Hepatocyte (in vitro differentiated cells): ENCODE data around the gene MYH7. TPM values are rescaled to one million over a fixed set of nuclear protein-coding genes. Genes with fewer than 3 reads are reported as not detected.
"Not testable (repeated sequence)": the region's sequence is repeated elsewhere in the genome, so short reads cannot be mapped to it uniquely, and the experiment has no call there.

Experiments
- DNase-seq: peaks from one replicate; pipeline ENCODE4 v3.0.0-alpha.2; 2016; ENCODE audit warnings: low spot score
- H2AFZ ChIP-seq: fragments of 200-600 bp; sonication (generic); 2 replicates; pipeline ENCODE4 v1.6.0; 2016; ENCODE audit warnings: antibody characterized with exemption, mild to moderate bottlenecking
- H3K27ac ChIP-seq: fragments of 200-600 bp; sonication (generic); 2 replicates; pipeline ENCODE4 v1.5.1; 2016; ENCODE audit warnings: mild to moderate bottlenecking
- H3K27me3 ChIP-seq: fragments of 200-600 bp; sonication (generic); 2 replicates; pipeline ENCODE4 v1.6.1; 2016
- H3K36me3 ChIP-seq: fragments of 200-600 bp; sonication (generic); replicated peaks from 2 replicates; pipeline ENCODE4 v1.5.1; 2016; ENCODE audit warnings: low read depth; ENCODE audit not compliant: insufficient read depth
- H3K4me1 ChIP-seq: fragments of 200-600 bp; sonication (generic); 2 replicates; pipeline ENCODE4 v1.5.1; 2016; ENCODE audit warnings: mild to moderate bottlenecking, moderate library complexity; ENCODE audit not compliant: insufficient read depth
- H3K4me2 ChIP-seq: fragments of 200-600 bp; sonication (generic); 2 replicates; pipeline ENCODE4 v1.6.0; 2016
- H3K4me3 ChIP-seq: fragments of 200-600 bp; sonication (generic); 2 replicates; pipeline ENCODE4 v1.5.1; 2016; ENCODE audit warnings: mild to moderate bottlenecking
- H3K79me2 ChIP-seq: fragments of 200-600 bp; sonication (generic); 2 replicates; pipeline ENCODE4 v1.6.0; 2017; ENCODE audit warnings: mild to moderate bottlenecking
- H3K9me2 ChIP-seq: fragments of 200-600 bp; sonication (generic); replicated peaks from 2 replicates; pipeline ENCODE4 v1.6.0; 2017; ENCODE audit warnings: mild to moderate bottlenecking; ENCODE audit not compliant: insufficient read depth
- H3K9me3 ChIP-seq: fragments of 200-600 bp; sonication (generic); 2 replicates; pipeline ENCODE4 v1.5.1; 2016; ENCODE audit warnings: low read depth, mild to moderate bottlenecking
- H4K20me1 ChIP-seq: fragments of 200-600 bp; sonication (generic); 2 replicates; pipeline ENCODE4 v1.6.0; 2016; ENCODE audit warnings: mild to moderate bottlenecking; ENCODE audit not compliant: insufficient read depth, poor library complexity, severe bottlenecking
- EZH2 ChIP-seq: fragments of 200-600 bp; sonication (generic); IDR thresholded peaks from 2 replicates; pipeline ENCODE4 v1.6.1; 2016; ENCODE audit warnings: antibody characterized with exemption, mild to moderate bottlenecking, borderline replicate concordance
- EZH2phosphoT487 ChIP-seq: fragments of 200-600 bp; sonication (generic); IDR thresholded peaks from one replicate; pipeline ENCODE4 v1.6.1; 2018; ENCODE audit warnings: antibody characterized with exemption, mild to moderate bottlenecking, low read depth, moderate library complexity; ENCODE audit not compliant: unreplicated experiment, severe bottlenecking
- WGBS: methylation state at CpG from one replicate; pipeline ENCODE4 v1.1.6; 2016; ENCODE audit warnings: low lambda C conversion rate; ENCODE audit errors: missing lambda C conversion rate; 5-methylcytosine and 5-hydroxymethylcytosine counted together
- polyA plus RNA-seq: library from polyadenylated mRNA; unstranded; fragments of >200 nt; fragmentation: Nextera tagmentation; extraction: Ambion mirVana; gene quantifications from 2 replicates; pipeline ENCODE4 v1.2.1, GENCODE V29; 2016
- total RNA-seq: library from RNA; depleted of rRNA; stranded (reverse); fragments of >200 nt; gene quantifications from 2 replicates; pipeline ENCODE4 v1.2.3, GENCODE V29; 2014
- TF ChIP-seq, protein P1 (sequence below): fragments of 200-600 bp; sonication (generic); IDR thresholded peaks from 2 replicates; pipeline ENCODE4 v1.5.1; 2016; ENCODE audit warnings: antibody characterized with exemption, mild to moderate bottlenecking; ENCODE audit not compliant: poor library complexity

The MYH7 gene
- total and polyA plus RNA-seq, 2 experiments from 2014 or later = not detected

DNA sequence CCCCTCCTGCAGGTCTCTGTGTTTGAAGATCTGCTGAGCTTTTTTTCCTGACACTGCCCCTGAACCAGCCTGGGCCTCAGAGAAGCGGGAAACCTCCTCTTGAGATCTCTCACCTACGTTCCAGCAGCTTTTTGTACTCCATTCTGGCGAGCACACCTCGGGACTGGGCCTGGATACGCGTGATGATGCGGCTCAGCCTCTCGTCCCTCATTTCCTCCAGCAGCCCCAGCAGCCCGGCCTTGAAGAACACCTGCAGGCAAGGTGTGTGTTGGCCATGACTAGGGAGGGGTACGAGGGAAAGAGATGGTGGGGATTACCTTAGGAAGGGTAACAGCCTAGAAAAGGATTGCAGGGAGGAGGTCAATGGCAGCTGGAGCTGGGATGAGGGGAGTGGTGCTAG lies 10.3 kb downstream of the MYH7 start:
- no peaks in the 10 kb centered on the region for H3K9me3 ChIP-seq
- TF ChIP-seq, protein P1, sequence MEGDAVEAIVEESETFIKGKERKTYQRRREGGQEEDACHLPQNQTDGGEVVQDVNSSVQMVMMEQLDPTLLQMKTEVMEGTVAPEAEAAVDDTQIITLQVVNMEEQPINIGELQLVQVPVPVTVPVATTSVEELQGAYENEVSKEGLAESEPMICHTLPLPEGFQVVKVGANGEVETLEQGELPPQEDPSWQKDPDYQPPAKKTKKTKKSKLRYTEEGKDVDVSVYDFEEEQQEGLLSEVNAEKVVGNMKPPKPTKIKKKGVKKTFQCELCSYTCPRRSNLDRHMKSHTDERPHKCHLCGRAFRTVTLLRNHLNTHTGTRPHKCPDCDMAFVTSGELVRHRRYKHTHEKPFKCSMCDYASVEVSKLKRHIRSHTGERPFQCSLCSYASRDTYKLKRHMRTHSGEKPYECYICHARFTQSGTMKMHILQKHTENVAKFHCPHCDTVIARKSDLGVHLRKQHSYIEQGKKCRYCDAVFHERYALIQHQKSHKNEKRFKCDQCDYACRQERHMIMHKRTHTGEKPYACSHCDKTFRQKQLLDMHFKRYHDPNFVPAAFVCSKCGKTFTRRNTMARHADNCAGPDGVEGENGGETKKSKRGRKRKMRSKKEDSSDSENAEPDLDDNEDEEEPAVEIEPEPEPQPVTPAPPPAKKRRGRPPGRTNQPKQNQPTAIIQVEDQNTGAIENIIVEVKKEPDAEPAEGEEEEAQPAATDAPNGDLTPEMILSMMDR = no peak
- TF ChIP-seq EZH2 = no peak
- TF ChIP-seq EZH2phosphoT487 = no peak
- H3K36me3 ChIP-seq = no peaks in the 10 kb centered on the region
- no peaks in the 10 kb centered on the region for H4K20me1 ChIP-seq
- H3K27me3 ChIP-seq = no peaks in the 10 kb centered on the region
- H3K4me1 ChIP-seq = no peaks in the 10 kb centered on the region
- 80% methylated on average over 10 of the region's 10 CpGs for WGBS
- no peak overlapping the region for H3K27ac ChIP-seq
- no peak overlapping the region for H3K4me2 ChIP-seq
- no peaks in the 10 kb centered on the region for H3K9me2 ChIP-seq
- H3K79me2 ChIP-seq = no peaks in the 10 kb centered on the region
- no peak overlapping the region for H3K4me3 ChIP-seq
- H2AFZ ChIP-seq = no peak overlapping the region
- DNase-seq = no peak

DNA sequence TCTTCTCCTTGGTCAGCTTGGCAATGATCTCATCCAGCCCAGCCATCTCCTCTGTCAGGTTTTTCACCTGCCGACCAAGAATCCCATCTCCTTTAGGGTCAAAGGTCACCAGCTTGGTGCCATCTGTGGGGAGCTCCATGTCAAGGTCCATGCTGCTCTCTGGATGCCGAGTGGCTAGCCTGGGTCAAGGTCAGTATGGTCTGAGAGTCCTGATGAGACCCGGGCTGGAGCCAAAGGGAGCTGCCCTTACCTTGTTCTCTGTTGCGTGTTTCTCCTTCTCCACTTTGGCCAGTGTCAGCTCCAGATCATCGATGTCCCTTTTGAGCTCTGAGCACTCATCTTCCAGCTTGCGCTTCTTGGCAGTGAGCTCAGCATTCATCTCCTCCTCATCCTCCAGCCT lies 11.8 kb downstream of the MYH7 start:
- Histone ChIP-seq H3K4me2 (no peak overlapping the region), H2AFZ (no peak overlapping the region), H3K36me3 (no peaks in the 10 kb centered on the region), H3K9me3 (no peaks in the 10 kb centered on the region), H3K27ac (no peak overlapping the region), H3K4me1 (no peaks in the 10 kb centered on the region), H3K27me3 (no peaks in the 10 kb centered on the region), H4K20me1 (no peaks in the 10 kb centered on the region), H3K9me2 (no peaks in the 10 kb centered on the region), H3K79me2 (no peaks in the 10 kb centered on the region), H3K4me3 (no peak overlapping the region)
- no peak for DNase-seq
- WGBS = 93% methylated on average over 6 of the region's 6 CpGs
- TF ChIP-seq, protein P1 = no peak
- TF ChIP-seq EZH2phosphoT487 (no peak), EZH2 (no peak)

DNA sequence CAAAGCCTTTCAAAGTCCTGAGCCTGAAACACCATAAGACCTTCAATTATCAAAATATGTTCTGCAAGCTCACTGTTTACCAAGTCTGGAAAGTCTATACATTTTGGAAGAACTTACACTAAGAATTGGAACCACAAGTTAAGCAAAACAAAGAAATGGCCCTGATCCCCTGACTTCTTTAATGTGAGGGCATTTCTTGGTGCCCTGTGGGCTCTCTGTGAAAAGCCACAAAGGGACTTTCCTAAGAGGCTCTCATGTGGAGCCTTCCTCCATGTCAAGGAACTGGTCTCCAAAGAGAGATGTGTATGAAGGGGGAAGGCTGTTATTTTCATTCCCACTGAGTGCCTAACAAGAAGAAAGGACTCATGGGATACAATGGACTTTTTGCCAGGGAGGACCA lies 13.9 kb downstream of the MYH7 start:
- Histone ChIP-seq H4K20me1 (no peaks in the 10 kb centered on the region), H3K4me2 (no peak overlapping the region), H3K36me3 (no peaks in the 10 kb centered on the region), H3K4me3 (no peak overlapping the region), H3K27ac (no peak overlapping the region), H2AFZ (no peak overlapping the region), H3K9me3 (no peaks in the 10 kb centered on the region), H3K27me3 (no peaks in the 10 kb centered on the region), H3K79me2 (no peaks in the 10 kb centered on the region), H3K9me2 (no peaks in the 10 kb centered on the region), H3K4me1 (no peaks in the 10 kb centered on the region)
- TF ChIP-seq EZH2phosphoT487 = no peak
- TF ChIP-seq, protein P1 = no peak
- TF ChIP-seq EZH2 = no peak
- no peak for DNase-seq

DNA sequence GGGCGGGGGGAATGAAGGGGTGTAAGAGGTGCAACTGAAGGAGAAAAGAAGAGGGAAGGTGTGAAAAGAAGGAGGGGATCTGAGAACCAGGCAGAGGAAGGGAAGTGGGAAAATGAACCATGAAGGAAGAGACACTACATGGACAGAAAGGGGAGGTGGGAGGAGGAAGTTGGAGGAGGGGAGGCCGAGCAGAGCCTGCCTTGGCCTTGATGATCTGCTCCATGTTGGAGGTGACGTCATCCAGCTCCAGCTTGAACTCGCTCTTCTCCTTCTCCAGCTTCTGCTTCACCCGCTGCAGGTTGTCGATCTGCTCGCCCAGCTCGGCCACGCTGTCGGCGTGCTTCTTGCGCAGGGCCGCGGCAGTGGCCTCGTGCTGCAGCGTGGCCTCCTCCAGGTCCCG lies 15.8 kb downstream of the MYH7 start:
- not testable (repeated sequence) for H2AFZ ChIP-seq, H3K4me2 ChIP-seq, H3K27me3 ChIP-seq, H3K4me1 ChIP-seq, DNase-seq, H3K79me2 ChIP-seq, H4K20me1 ChIP-seq, H3K9me3 ChIP-seq, H3K4me3 ChIP-seq, H3K27ac ChIP-seq, H3K9me2 ChIP-seq, H3K36me3 ChIP-seq
- WGBS = 90% methylated on average over 4 of the region's 17 CpGs
